ENCODE measurements around the gene ITLN1. TPM values are rescaled to one million over a fixed set of nuclear protein-coding genes. Genes with fewer than 3 reads are reported as not detected.
"Not testable (repeated sequence)": the region's sequence is repeated elsewhere in the genome, so short reads cannot be mapped to it uniquely, and the experiment has no call there.

ITLN1 gene
- total and polyA plus RNA-seq, 3 donors from 2014 or later: 2.3 to 45.8 (median 8.8) TPM

DNA sequence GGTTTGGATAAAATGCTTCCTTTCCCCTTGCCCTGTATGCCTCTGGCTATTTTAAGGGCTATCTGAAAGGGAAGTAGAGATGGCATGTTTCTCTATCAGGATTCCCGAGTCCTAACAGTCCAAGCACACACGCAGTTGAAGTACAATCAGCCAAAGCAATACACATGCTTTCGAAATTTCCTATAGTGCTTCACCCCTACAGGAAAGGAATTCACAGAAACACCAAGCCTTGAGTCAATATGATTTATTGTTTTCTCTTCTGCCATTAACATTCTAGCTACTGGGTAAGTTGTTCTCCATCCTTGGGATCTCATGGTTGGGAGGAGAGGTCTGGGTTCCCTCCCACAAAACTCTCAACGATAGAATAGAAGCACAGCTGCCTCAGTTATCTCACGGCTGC, 8.7 kb downstream of the ITLN1 start:
- DNase-seq: no peak
- Histone ChIP-seq H3K27ac (no peak overlapping the region), H3K4me1 (no peaks in the 10 kb centered on the region), H3K9me3 (no peaks in the 10 kb centered on the region), H3K4me3 (no peak overlapping the region), H3K36me3 (ENCODE audit: low read depth, missing control alignments) (no peaks in the 10 kb centered on the region), H3K27me3 (no peaks in the 10 kb centered on the region)
- WGBS, 2 donors: 51 to 70% methylated on average over 5 of the region's 5 CpGs
- intact Hi-C loops (cut with DNase I; ENCODE audit: low total_unique reads): no loop called here
- TF ChIP-seq POLR2A (IDR thresholded peaks at IDR 0.05): no peak
- TF ChIP-seq, protein P1, sequence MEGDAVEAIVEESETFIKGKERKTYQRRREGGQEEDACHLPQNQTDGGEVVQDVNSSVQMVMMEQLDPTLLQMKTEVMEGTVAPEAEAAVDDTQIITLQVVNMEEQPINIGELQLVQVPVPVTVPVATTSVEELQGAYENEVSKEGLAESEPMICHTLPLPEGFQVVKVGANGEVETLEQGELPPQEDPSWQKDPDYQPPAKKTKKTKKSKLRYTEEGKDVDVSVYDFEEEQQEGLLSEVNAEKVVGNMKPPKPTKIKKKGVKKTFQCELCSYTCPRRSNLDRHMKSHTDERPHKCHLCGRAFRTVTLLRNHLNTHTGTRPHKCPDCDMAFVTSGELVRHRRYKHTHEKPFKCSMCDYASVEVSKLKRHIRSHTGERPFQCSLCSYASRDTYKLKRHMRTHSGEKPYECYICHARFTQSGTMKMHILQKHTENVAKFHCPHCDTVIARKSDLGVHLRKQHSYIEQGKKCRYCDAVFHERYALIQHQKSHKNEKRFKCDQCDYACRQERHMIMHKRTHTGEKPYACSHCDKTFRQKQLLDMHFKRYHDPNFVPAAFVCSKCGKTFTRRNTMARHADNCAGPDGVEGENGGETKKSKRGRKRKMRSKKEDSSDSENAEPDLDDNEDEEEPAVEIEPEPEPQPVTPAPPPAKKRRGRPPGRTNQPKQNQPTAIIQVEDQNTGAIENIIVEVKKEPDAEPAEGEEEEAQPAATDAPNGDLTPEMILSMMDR (IDR thresholded peaks at IDR 0.05): no peak

DNA sequence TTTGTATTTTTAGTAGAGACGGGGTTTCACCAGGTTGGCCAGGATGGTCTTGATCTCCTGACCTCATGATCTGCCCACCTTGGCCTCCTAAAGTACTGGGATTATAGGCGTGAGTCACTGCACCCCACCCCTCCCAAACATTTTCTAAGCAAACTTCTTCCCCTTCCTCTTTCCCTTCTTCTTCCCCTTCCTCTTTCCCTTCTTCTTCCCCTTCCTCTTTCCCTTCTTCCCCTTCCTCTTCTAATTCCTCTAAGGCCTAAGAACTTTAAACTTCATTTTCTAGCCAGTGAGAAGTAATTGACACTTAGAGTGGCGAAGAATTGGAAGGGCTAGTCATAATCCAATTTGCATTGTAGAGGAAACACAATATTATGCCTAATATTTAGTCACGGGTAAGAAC, 9.4 kb downstream of the ITLN1 start:
- H3K36me3 ChIP-seq (ENCODE audit: low read depth, missing control alignments); H3K4me3 ChIP-seq; H3K27me3 ChIP-seq; DNase-seq; H3K27ac ChIP-seq; H3K9me3 ChIP-seq; H3K4me1 ChIP-seq; intact Hi-C loops (cut with DNase I; ENCODE audit: low total_unique reads): not testable (repeated sequence)
- WGBS, 2 donors: 66 to 85% methylated on average over 4 of the region's 4 CpGs

DNA sequence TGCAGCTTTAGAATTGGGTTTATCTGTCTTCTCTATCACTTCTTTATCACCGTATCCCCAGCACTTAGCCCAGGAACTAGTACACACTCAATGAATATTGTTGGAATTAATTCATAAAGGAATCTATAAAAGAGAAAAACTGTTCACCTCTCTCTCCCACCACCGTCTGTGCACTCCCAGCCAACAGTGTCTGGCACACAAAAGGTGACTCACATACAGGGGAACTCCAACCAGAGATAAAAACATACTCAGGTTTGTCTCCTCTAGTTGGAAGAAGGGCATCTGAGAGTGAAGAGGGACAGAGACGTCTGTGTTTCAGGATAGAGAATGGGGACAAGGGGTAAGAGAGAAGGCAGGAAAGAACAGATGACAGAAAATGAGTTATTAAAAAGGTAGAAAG, 10.0 kb downstream of the ITLN1 start:
- no peaks in the 10 kb centered on the region for H3K4me1 ChIP-seq
- DNase-seq: no peak
- TF ChIP-seq, protein P1 (IDR thresholded peaks at IDR 0.05): no peak
- no peak for TF ChIP-seq POLR2A (IDR thresholded peaks at IDR 0.05)
- H3K27me3 ChIP-seq: no peaks in the 10 kb centered on the region
- H3K27ac ChIP-seq: no peak overlapping the region
- H3K4me3 ChIP-seq: no peak overlapping the region
- intact Hi-C loops (cut with DNase I; ENCODE audit: low total_unique reads): no loop called here
- WGBS, 2 donors: 61 to 64% methylated on average over 3 of the region's 3 CpGs
- no peaks in the 10 kb centered on the region for H3K9me3 ChIP-seq
- H3K36me3 ChIP-seq (ENCODE audit: low read depth, missing control alignments): no peaks in the 10 kb centered on the region

DNA sequence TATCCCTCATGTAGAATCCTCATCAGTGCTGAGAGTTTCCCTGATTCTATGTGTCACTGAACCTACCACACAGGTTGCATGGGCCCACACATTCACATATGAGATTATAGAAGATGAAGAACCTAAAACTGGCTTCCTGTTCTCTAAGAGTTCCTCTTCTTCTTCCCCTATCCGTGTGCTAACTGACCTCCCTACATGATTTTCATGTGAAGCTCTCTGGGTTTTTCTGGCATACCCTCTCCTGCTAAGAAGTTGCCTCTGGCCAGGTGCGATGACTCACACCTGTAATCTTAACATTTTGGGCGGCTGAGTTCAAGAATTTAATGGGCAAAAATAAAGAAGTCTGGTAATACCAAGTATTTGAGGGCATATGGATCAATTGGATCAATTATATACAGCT, 16.8 kb downstream of the ITLN1 start:
- no peak overlapping the region for H3K4me3 ChIP-seq
- no peaks in the 10 kb centered on the region for H3K27me3 ChIP-seq
- WGBS, 2 donors: 81 to 88% methylated on average over 3 of the region's 3 CpGs
- intact Hi-C loops (cut with DNase I; ENCODE audit: low total_unique reads): no loop called here
- H3K9me3 ChIP-seq: no peaks in the 10 kb centered on the region
- no peak overlapping the region for H3K27ac ChIP-seq
- no peak for TF ChIP-seq POLR2A (IDR thresholded peaks at IDR 0.05)
- TF ChIP-seq, protein P1 (IDR thresholded peaks at IDR 0.05): no peak
- H3K36me3 ChIP-seq (ENCODE audit: low read depth, missing control alignments): no peaks in the 10 kb centered on the region
- DNase-seq: no peak
- H3K4me1 ChIP-seq: peaks cover 6% of the 10 kb centered on the region

DNA sequence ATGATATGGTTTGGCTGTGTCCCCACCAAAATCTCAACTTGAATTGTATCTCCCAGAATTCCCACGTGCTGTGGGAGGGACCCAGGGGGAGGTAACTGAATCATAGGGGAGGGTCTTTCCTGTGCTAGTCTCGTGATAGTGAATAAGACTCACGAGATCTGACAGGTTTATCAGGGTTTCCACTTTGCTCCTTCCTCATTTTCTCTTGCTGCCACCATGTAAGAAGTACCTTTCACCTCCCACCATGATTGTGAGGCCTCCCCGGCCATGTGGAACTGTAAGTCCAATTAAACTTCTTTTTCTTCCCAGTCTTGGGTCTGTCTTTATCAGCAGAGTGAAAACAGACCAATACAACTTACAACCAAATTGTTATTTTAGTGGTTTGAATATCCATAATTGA, 17.3 kb downstream of the ITLN1 start:
- H3K27ac ChIP-seq; H3K27me3 ChIP-seq; DNase-seq; H3K4me3 ChIP-seq; H3K4me1 ChIP-seq; intact Hi-C loops (cut with DNase I; ENCODE audit: low total_unique reads); H3K36me3 ChIP-seq (ENCODE audit: low read depth, missing control alignments); H3K9me3 ChIP-seq: not testable (repeated sequence)
- WGBS, 2 donors: 65 to 72% methylated on average over 4 of the region's 4 CpGs

DNA sequence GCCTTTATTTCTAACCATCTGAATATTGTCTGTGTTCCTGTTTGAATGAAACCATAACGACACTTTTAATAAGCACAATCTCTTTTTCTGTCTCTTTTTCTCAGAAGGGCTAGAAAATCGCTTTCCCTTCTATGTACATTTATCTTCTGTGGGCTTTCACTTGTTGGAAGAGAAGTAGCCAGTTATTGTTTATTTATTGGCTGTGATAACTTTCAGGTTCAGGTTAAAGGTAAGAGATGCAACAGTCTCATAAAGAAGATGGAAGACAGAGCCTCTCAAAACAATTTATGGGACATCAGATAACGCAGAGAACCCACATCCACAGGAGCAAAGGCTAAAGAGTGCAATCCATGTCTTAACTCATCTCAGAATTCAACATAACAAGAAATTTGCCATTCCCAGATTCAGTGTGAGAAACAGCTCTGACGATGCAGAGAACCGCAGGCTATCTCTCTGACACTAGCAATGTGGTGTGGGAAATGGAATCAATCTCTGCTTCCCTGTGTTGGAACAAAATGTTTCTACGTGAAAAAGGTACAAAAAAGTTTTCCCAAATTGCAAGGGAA, 18.2 kb downstream of the ITLN1 start:
- H3K27me3 ChIP-seq: no peaks in the 10 kb centered on the region
- TF ChIP-seq, protein P1 (IDR thresholded peaks at IDR 0.05): no peak
- no peak for TF ChIP-seq POLR2A (IDR thresholded peaks at IDR 0.05)
- H3K36me3 ChIP-seq (ENCODE audit: low read depth, missing control alignments): no peaks in the 10 kb centered on the region
- H3K9me3 ChIP-seq: no peaks in the 10 kb centered on the region
- intact Hi-C loops (cut with DNase I; ENCODE audit: low total_unique reads): no loop called here
- 66 to 75% methylated on average over 6 of the region's 6 CpGs for WGBS, 2 donors
- H3K4me3 ChIP-seq: no peak overlapping the region
- no peak overlapping the region for H3K27ac ChIP-seq
- no peak for DNase-seq
- H3K4me1 ChIP-seq: peaks cover 6% of the 10 kb centered on the region
